GM20000 (cell line): Measurements from ENCODE around the gene CRACDL.

ENCODE experiments used
- DNase-seq: peaks from one replicate; pipeline ENCODE4 v3.0.0; 2012; ENCODE audit warnings: low spot score
- CTCF ChIP-seq: IDR thresholded peaks from 2 replicates; pipeline ENCODE4 v1.5.1; 2012; ENCODE audit warnings: mild to moderate bottlenecking, control low read depth; ENCODE audit errors: extremely low read depth, missing control alignments

CRACDL gene

GRCh38 chr2:98801921-98802321 lies 134.1 kb downstream of the CRACDL start:
- DNase-seq, result no peak
- no peak for TF ChIP-seq CTCF

- TF ChIP-seq CTCF, result no peak
- no peak for DNase-seq
Measured at GRCh38 chr2:98801286-98801685, 134.7 kb downstream of the CRACDL start.

DNA sequence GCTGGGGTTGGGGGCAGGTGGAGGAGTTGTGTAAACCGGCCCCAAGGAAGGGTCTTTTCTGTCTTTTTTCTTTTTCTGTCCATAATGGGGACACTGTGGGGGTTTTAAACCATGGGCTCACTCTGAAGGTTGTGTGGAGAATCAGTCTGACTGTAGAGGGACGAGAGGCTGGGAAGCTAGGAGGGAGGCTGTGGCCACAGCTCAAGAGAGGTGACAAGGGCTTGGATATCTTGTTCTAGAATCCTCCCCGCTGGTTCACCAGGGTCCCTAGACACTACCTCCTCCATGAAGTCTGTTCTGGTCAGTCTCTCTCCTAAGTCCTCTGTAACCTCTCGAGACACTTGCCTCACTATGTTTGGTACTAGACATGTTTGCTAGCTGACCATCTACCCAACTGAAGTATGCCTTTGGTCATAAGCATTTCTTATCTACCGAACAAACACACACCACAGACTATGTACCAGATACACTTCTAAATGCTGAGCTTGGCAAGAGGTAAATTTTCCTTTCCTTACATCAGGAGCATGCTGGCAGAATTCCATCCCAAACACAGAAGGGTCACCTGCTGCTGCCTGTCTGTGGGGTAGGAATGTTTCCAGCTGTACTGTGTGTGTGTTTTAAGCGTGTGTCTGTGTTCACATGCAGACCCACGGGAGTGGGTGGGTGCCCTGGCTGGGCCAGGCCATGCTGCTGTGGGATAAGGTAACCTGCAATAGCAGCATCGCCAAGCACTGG lies 135.5 kb downstream of the CRACDL start:
- no peak for DNase-seq
- no peak for TF ChIP-seq CTCF

DNA sequence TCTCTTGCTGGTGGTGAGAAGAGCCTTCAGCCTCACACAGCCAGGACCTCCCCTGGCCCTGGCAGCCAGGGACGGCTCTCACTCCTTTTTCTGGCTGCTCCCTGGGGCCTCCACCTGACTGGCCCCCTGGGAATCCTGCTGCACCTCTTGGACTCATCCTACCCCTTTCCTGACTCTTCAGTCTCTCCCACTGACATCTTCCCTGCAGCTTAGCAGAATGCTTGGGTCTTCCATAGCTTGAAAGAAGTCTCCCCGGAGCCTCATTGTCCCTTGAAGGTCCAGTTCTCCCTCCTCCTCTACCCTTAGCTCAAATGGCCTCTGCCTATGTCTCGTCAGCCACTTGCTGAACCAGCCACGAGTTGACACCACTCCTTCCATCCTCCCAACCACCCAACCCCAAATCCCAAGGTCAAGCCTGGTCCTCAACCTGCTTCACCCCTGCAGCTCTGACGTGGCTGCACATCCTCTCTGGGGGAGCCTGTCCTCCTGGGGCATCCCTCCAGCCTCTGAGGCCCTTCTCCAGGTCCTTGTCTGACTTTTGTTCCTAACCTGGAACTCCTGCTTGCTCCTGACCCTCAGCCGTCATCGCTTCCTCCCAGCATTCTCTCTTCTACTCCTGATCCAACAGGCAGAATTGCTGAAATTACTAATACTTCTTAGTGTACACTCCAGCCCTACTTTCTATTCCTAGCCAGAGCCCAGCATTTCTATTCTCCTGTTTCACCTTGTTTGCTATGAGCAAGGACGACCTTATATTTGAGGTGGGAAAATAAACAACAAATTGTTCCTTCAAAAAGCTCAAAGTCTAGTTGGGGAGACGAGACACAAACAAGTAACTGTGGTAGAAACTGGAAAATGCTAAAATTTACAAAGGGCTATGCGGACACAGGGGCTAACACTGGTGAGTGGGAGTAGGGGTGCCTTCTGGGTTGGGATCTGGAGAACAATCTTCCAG lies 136.4 kb downstream of the CRACDL start:
- no peak for DNase-seq
- TF ChIP-seq CTCF, result no peak

GRCh38 chr2:98796775-98797544 lies 139.1 kb downstream of the CRACDL start:
- no peak for DNase-seq

More at GRCh38 chr2:98796775-98797544, 139.1 kb downstream of the CRACDL start:
- no peak for TF ChIP-seq CTCF
